ENCODE measurements around the gene GADD45G. TPM values are rescaled to one million over a fixed set of nuclear protein-coding genes. Genes with fewer than 3 reads are reported as not detected.

Gene GADD45G
- polyA plus RNA-seq, 1 donor from 2014 or later, result 161 TPM

DNA sequence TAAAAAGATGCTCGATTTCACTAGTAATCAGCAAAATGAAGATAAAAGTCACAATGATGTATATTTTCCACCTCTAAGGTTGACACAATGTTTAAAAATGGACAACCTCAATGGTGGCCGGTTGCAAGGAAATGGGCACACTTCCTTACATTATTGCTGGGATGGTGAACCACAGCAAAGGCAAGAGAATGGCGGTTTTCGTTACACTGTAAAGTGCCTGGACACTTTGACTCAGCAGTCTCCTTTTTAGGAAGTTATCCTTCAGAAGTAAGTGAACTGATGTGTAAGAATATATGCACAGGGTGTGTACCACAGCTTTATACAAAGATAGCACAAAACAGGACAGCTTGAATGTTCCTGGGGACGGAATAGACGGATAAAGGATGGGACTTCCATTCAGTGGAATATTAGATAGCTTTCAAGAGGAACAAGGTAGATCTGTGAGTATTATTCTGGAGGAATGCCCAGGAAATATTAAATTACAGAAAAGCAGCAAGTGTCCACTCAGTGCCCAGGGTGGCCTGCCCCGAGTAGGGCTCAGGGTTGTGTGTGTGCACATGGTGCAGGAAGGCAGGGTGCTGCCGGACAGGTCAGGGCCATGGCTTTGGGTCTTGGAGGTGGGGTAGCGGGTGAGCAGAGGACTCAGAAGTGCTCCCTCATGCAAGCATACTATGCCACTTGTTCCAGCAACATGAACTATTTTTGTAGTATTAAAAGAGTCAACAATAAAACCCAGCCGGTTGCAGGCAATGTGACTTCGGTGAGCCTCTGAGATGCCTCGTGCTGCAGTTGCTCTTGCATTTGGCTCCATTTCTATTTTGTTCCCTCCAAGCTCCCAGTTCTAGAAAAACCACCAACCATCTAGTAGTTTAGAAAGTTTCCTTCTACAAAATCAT is 24.5 kb downstream of the GADD45G start:
- H2AFZ ChIP-seq (ENCODE audit: low read depth, low read length), result no peak overlapping the region
- no peaks in the 10 kb centered on the region for H3K79me2 ChIP-seq (replicated peaks; ENCODE audit: insufficient read depth, low read length)
- H3K4me3 ChIP-seq (ENCODE audit: low read length), result no peak overlapping the region
- H3K4me2 ChIP-seq (ENCODE audit: low read length), result no peak overlapping the region
- TF ChIP-seq MXI1 (conservative IDR thresholded peaks at IDR 0.05; ENCODE audit: poor library complexity, severe bottlenecking) (no peak), SMC3 (conservative IDR thresholded peaks at IDR 0.05; ENCODE audit: poor library complexity) (no peak)
- TF ChIP-seq, protein P1, sequence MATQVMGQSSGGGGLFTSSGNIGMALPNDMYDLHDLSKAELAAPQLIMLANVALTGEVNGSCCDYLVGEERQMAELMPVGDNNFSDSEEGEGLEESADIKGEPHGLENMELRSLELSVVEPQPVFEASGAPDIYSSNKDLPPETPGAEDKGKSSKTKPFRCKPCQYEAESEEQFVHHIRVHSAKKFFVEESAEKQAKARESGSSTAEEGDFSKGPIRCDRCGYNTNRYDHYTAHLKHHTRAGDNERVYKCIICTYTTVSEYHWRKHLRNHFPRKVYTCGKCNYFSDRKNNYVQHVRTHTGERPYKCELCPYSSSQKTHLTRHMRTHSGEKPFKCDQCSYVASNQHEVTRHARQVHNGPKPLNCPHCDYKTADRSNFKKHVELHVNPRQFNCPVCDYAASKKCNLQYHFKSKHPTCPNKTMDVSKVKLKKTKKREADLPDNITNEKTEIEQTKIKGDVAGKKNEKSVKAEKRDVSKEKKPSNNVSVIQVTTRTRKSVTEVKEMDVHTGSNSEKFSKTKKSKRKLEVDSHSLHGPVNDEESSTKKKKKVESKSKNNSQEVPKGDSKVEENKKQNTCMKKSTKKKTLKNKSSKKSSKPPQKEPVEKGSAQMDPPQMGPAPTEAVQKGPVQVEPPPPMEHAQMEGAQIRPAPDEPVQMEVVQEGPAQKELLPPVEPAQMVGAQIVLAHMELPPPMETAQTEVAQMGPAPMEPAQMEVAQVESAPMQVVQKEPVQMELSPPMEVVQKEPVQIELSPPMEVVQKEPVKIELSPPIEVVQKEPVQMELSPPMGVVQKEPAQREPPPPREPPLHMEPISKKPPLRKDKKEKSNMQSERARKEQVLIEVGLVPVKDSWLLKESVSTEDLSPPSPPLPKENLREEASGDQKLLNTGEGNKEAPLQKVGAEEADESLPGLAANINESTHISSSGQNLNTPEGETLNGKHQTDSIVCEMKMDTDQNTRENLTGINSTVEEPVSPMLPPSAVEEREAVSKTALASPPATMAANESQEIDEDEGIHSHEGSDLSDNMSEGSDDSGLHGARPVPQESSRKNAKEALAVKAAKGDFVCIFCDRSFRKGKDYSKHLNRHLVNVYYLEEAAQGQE (IDR thresholded peaks at IDR 0.05; ENCODE audit: borderline replicate concordance), result no peak
- no peak overlapping the region for H3K27ac ChIP-seq (ENCODE audit: low read length)
- H3F3A ChIP-seq (ENCODE audit: insufficient read depth, low read length, poor library complexity, severe bottlenecking), result no peaks in the 10 kb centered on the region
- H3K9me2 ChIP-seq (ENCODE audit: insufficient read depth, low read length), result no peaks in the 10 kb centered on the region
- H4K20me1 ChIP-seq (ENCODE audit: insufficient read depth), result no peaks in the 10 kb centered on the region
- H3K36me3 ChIP-seq (ENCODE audit: insufficient read depth, low read length), result no peaks in the 10 kb centered on the region
- H3K9ac ChIP-seq (ENCODE audit: low read length), result no peak overlapping the region
- H3K27me3 ChIP-seq (ENCODE audit: insufficient read depth, low read depth, low read length), result no peaks in the 10 kb centered on the region
- no peaks in the 10 kb centered on the region for H3K9me3 ChIP-seq (ENCODE audit: low read length)

- H3K9ac ChIP-seq (ENCODE audit: low read length), result no peak overlapping the region
- TF ChIP-seq EZH2 (IDR thresholded peaks at IDR 0.05; ENCODE audit: borderline replicate concordance, insufficient read depth, low read length, poor library complexity, severe bottlenecking) (no peak), RAD21 (conservative IDR thresholded peaks at IDR 0.05) (no peak), EP300 (conservative IDR thresholded peaks at IDR 0.05; ENCODE audit: poor library complexity, severe bottlenecking) (no peak), POLR2AphosphoS5 (IDR thresholded peaks at IDR 0.05) (no peak), MXI1 (conservative IDR thresholded peaks at IDR 0.05; ENCODE audit: poor library complexity, severe bottlenecking) (no peak), TAF1 (IDR thresholded peaks at IDR 0.05; ENCODE audit: low read depth) (no peak), SMC3 (conservative IDR thresholded peaks at IDR 0.05; ENCODE audit: poor library complexity) (no peak)
- TF ChIP-seq, protein P1 (IDR thresholded peaks at IDR 0.05; ENCODE audit: borderline replicate concordance), result no peak
- TF ChIP-seq, protein P2, sequence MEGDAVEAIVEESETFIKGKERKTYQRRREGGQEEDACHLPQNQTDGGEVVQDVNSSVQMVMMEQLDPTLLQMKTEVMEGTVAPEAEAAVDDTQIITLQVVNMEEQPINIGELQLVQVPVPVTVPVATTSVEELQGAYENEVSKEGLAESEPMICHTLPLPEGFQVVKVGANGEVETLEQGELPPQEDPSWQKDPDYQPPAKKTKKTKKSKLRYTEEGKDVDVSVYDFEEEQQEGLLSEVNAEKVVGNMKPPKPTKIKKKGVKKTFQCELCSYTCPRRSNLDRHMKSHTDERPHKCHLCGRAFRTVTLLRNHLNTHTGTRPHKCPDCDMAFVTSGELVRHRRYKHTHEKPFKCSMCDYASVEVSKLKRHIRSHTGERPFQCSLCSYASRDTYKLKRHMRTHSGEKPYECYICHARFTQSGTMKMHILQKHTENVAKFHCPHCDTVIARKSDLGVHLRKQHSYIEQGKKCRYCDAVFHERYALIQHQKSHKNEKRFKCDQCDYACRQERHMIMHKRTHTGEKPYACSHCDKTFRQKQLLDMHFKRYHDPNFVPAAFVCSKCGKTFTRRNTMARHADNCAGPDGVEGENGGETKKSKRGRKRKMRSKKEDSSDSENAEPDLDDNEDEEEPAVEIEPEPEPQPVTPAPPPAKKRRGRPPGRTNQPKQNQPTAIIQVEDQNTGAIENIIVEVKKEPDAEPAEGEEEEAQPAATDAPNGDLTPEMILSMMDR (IDR thresholded peaks at IDR 0.05; ENCODE audit: poor library complexity, severe bottlenecking), result no peak
- H3K36me3 ChIP-seq (ENCODE audit: insufficient read depth, low read length), result no peaks in the 10 kb centered on the region
- no peaks in the 10 kb centered on the region for H3K9me2 ChIP-seq (ENCODE audit: insufficient read depth, low read length)
- H3K27me3 ChIP-seq (ENCODE audit: insufficient read depth, low read depth, low read length), result no peaks in the 10 kb centered on the region
- no peak overlapping the region for H3K27ac ChIP-seq (ENCODE audit: low read length)
- H3K79me2 ChIP-seq (replicated peaks; ENCODE audit: insufficient read depth, low read length), result no peaks in the 10 kb centered on the region
- no peak overlapping the region for H3K4me3 ChIP-seq (ENCODE audit: low read length)
- no peaks in the 10 kb centered on the region for H3F3A ChIP-seq (ENCODE audit: insufficient read depth, low read length, poor library complexity, severe bottlenecking)
- H3K9me3 ChIP-seq (ENCODE audit: low read length), result no peaks in the 10 kb centered on the region
- no peaks in the 10 kb centered on the region for H4K20me1 ChIP-seq (ENCODE audit: insufficient read depth)
- no peak overlapping the region for H2AFZ ChIP-seq (ENCODE audit: low read depth, low read length)
- H3K4me2 ChIP-seq (ENCODE audit: low read length), result no peak overlapping the region
Measured at GRCh38 chr9:89630508-89630907, 25.7 kb downstream of the GADD45G start.
